Stimulated activated CD4-positive, alpha-beta T cell treated with anti-CD3 and anti-CD28 coated beads, Interleukin-2, amount 100 ng/mL, for 4 hours (primary cell): ENCODE results near the gene ACAP2.
"Not testable (repeated sequence)": the region's sequence is repeated elsewhere in the genome, so short reads cannot be mapped to it uniquely, and the experiment has no call there.

Experiments used
- DNase-seq: peaks from one replicate; pipeline ENCODE4 v3.0.0-alpha.2; 2020; ENCODE audit warnings: low read depth

The ACAP2 gene

DNA sequence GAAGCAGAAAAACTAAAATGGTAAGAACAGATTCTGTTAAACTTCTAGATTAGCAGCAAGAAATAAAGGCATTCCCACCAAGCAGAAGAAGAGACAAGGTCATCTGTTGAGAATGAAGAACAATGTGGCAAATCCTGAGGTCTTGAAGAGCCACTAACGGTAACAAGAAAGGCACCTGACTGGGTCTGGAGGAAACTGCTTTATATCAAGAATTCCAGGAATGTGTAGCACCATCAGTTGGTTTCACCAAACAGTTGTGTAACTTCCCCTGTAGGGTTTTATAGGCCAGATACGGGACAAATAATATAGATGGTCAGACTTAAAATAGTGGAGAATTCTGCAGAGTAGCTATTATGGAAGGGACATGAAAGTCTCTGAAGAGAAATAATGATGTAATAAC lies 57.3 kb downstream of the ACAP2 start:
- DNase-seq: no peak

DNA sequence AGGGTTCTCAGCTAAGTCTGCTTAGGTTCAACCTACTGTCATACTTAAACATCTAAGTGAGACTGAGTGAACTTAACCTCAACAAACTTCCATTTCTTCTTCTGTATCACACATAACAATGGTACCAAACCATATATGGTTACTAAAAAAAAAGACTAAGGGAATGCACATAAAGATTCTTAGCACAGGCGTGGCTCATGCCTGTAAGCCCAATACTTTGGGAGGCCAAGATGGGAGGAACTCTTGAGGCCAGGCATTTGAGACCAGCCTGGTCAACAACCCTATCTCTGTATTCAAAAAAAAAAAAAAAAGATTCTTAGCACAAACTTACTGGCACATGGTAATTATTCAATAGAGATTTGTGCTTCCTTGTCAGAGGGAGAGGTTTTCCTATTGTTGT lies 57.9 kb downstream of the ACAP2 start:
- no peak for DNase-seq

DNA sequence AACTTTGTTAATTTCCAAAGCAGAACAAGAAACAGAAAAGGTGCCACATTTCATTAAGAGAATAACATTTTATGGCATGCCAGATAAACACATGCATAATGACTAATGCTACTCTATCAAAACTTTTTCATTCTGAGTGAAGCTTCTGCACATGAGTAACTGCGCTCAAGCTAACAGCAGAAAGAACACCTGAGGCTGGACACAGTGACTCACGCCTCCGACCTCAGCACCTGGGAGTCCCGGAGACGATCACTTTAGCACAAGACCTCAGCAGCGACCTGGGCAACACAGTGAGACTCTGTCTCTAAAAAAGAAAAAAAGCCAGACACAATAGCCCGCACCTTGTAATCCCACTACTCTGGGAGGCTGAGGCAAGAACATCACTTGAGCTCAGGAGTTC lies 70.6 kb downstream of the ACAP2 start:
- DNase-seq: no peak

DNA sequence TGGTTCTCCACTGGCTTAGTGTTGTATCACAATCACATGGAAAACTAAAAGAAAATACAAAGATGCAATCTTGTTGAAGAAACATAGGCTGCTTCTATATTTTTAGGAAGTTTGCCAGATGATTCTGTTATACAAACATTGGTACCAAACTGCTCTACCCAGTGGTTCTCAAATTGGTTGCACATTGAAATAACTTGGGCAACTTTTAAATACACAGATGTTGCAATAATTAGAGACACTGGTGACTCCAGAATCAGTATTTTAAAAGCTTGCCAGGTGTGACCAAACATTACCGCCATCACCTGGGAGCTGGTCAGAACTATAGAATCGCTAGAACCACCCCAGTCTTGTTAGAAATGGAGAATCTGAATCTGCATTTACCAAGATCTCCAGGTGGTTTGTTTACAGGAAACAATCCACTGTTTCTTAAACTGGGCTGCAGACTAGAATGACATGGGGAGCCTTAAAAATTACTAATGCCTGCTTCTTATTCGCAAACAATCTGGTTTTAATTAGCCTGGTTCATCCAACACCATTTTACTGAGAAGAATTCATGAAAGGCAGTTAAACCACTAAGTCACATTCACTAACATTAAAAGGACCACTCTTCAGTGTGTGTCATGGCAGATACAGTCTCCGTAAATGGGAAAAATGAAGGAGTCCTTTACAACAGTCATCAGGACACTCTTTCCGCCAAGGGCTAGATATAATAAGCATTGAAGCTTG lies 76.5 kb downstream of the ACAP2 start:
- no peak for DNase-seq

DNA sequence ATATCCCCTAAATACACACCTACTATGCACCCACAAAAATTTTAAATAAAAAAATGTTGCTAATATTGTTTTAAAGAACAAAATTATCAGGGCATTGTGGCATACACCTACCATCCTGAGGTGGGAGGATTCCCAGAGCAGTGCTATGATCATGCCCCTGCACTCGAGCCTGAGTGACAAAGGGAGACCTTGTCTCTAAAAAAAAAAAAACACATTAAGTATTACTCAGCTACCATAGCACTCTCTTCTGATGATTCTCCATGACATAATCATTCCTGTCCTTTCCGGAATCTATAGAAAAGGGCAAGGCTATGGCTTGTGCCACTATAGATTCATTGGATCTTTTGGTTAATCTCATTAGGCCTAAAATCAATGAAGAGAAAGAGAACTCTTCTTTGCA lies 77.4 kb downstream of the ACAP2 start:
- no peak for DNase-seq

DNA sequence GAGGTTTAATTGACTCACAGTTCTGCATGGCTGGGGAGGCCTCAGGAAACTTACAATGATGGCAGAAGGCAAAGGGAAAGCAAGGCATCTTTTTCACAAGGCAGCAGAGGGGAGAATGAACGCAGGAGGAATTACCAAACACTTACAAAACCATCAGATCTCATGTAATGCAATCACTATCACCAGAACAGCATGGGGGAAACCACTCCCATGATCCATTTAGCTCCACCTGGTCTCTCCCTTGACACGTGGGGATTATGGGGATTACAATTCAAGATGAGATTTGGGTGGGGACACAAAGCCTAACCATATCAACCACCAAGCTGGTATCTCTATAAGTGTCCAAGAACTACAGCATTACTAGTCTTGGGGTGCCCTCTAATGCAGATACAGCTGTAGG lies 85.0 kb downstream of the ACAP2 start:
- DNase-seq: not testable (repeated sequence)

DNA sequence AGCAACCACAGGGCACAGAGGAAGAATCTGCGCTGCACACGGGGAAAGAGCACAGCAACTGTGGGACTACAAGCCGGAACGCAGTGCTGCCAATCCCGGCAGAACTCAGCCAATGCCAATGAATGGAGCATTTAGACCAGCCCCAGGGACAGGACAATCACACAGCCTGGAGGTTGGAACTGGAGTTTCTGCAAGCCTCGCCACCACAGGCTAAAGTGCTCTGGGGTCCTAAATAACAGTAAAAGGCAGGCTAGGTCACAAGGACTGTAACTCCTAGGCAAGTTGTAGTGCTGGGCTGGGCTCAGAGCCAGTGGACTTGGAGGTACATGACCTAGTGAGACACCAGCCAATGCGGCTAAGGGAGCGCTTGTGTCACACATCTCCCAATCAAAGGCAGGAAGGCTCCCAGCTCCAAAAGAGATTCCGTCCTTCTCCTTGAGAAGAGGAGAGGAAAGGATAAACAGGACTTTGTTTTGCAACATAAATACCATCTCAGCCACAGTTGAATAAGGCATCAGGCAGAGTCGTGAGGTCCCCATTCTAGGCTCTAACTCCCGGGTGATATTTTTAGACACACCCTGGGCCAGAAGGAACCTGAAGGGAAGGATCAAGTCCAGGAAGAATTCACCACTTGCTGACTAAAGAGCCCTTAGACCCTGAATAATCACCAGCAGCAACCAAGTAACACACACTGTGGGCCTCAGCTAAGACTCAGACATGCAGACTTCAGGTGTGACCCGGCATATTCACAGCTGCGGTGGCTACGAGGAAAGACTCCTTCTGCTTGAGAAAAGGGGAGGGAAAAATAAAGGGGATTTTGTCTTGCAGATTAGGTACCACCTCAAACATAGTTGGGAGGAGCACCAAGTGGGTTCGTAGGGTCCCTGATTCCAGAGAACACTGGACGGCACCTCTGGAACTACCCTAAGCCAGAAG lies 86.4 kb downstream of the ACAP2 start:
- no peak for DNase-seq

DNA sequence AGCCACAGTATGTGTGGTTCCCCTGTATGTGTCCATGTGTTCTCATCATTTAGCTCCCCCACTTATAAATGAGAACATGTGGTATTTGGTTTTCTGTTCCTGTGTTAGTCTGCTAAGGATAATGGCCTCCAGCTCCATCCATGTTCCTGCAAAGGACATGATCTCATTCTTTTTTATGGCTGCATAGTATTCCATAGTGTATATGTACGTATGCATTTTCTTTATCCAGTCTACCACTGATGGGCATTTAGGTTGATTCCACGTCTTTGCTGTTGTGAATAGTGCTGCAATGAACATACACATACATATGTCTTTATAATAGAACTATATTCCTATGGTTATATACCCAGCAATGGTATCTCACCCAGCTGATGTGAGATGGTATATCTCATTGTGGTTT lies 88.8 kb downstream of the ACAP2 start:
- not testable (repeated sequence) for DNase-seq

DNA sequence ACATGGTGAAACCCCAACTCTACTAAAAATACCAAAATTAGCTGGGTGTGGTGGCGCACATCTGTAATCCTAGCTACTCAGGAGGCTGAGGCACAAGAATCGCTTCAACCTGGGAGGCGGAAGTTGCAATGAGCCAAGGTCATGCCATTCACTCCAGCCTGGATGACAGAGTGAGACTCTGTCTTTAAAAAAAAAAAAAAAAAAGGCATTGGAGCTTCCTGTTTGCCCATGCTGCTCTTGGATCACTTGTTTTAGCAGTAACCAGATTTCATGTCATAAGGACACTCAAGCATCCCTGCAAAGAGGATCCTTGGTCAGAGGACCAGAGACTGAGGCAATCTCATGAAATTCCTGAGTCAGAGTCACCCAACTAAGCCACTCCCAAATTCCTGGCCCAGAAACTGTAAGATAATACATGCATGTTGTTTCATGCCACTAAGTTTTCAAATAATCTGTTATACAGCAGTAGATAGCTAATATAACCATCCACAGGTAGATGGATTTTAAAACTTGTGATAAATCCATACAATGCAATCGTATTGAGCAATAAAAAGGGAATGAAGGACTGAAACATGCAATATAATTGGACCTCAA lies 89.8 kb downstream of the ACAP2 start:
- no peak for DNase-seq

DNA sequence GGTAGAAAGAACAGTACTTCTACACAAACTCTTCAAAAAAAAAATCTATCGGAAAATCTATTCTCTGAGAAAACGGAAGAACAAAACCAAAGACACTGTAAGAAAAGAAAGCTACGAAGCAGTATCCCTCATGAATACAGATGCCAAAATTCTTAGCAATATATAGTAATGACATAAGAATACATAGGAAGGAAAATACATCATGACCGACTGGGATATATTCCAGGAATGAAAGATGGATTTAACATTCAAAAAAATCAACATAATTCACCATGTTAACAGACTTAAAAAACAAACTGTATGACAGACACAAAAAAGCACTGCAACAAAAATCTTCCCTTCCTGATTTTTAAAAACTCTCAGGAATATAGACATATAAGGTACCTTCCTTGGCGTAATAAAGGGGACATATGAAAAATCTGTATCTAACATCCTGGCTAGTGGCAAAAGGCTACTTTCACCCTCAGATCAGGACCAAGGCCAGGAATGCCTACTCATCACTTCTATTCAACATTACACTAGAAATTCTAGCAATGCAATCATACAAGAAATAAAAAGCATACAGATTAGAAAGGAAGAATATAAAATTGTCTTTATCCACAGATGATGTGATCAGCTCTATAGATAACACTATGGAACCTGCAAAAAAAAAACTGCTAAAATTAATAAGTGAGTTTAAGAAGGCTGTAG lies 94.2 kb downstream of the ACAP2 start:
- DNase-seq: no peak

DNA sequence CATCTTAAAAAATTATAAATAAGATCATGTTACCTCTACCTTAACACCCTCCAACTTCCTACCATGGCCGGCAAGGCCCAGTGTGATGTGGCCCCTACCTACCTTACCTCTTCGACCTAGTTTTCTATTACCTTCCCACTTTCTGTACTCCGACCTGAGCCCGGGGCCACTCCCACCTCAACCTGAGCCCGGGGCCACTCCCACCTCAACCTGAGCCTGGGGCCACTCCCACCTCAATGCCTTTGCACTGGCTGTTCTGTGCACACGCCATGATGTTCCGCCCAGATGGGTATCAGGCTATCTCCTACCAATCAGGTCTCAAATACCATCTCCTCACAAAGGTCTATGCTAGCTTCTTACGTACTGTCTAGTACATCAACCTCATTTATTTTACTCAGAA lies 105.1 kb downstream of the ACAP2 start:
- no peak for DNase-seq

DNA sequence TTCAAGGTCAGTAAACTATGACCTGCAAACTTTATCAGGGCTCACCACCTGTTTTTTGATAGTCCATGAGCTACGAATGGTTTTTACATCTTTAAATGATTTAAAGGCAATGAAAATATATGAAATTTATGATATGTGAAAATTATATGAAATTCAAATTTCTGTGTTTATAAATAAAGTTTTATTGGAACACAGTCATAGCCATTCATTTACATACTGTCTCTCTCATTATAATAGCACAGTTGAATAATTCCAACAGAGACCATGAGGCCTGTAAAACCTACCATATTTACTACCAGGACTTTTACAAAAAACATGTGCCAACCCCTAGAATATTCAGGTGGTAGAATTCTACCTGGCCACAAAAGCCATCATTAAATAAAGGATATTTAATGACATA lies 107.9 kb downstream of the ACAP2 start:
- no peak for DNase-seq

DNA sequence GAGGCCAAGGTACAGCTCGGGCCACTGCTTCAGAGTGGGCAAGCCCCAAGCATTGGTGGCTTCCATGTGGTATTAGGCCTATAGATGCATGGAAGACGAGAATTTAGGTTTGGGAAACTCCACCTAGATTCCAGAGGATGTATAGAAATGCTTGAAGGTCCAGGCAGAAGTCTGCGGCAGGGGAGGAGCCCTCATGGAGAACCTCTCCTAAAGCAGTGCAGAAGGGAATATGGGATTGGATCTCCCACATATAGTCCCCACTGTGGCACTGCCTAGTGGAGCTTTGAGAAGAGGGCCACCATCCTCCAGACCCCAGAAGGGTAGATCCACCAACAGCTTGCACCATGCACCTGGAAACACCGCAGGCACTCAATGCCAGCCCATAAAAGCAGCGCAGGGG lies 123.8 kb downstream of the ACAP2 start:
- no peak for DNase-seq

DNA sequence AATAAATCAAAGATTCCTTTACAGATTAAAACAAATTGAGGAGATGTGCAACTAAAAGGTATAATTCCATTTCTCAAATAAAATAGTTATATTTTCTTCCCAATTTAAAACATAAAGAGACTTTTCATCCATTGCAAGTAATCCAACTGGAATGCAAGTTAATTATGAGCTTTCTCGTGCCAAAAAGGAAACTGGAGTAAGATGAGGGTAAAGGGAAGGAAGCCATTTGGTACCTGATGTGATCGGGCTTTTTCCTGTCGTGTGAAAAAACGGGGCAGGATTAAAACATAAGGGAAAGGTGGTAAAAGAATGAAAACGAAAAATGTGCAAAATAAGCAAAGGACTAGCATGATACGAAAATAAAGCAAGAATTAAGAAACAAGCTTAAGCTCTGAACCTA lies 130.1 kb downstream of the ACAP2 start:
- DNase-seq: no peak

DNA sequence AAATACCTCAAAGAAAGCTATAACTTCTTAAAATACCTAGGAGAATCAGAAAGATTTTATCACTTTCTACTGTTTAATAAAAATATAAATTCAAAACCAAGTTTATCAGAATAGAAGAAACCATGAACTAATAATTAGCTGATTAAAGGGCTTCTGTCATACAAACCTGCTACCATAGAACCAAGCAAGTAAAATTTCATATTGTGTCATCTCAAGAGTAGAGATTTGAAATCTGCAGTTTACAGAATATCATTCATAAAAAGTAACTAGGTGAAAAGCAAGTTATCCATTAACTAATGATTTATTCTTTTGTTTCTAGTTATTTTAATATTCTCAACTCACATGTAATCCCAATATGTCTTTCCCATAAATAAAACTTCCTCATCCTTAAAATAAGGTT lies 135.1 kb downstream of the ACAP2 start:
- DNase-seq: no peak

DNA sequence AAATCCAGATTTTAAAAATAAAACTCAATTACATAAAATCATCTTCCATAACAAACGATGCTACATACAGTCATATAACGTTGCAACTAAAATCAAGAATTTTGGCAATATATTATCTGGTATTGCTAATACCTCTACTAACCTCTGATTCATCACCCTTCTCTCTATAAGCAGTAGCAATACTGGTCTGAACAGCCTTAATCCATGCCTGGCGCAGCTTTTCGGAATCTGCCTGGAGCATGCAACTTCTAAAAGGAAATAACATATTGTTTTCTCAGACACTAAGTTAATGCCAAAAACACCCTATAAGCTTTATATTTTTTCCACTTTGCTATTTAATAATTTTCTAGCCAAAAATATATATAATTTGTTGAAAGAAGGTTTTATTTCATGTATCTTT lies 136.5 kb downstream of the ACAP2 start:
- no peak for DNase-seq

DNA sequence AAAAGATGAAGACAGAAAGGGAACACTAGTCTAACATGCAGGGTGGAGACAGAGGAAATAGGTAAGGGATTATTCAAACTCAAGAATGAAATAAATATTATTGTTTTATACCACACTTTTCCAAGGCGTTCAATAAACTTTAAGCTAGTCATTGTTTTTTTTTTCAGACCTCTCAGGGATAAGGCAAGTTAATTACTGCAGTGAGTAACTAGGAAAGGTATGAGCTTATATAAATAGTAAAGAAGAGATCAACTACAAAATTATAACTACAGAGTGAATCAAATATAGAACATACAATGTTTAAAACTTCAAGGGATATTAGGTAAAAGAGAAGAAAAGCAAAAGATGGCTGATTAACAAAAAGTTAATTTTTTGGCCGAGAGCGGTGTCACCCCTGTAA lies 140.4 kb downstream of the ACAP2 start:
- no peak for DNase-seq

DNA sequence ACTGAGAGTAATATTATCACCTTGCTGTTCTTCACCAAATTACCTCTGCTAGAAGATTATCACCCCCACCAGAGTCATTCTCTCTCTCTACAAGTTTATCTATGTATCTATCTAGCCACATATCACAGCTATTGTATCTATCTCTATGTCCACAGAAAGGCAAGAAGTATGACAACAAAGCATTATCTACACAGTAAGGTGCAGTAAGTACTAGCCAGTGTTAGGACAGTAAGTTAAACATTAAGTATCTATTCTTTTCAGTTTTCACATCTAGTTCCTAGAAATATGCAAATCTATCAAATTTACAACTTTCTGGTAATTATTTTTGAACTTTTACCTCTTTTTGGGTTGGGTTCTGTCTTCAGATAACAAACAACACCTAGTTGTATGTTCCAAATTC lies 145.4 kb downstream of the ACAP2 start:
- DNase-seq: no peak

DNA sequence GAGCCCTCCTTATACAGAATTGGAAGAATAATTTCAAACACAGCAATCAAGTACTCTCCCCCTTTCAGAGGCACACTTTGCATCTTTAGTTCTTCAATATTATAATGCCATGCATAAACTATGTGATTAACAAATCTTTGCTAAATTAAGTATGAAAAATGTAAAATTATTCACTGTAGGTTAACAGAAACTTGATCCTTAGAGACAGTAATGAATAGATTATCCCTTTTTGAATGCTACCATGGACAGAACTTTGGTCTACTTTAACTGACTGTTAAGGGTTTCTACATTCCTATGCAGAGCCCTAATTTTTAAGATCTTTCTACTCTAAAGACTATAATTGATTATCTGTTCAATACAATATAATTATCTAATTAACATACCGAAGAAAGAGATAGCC lies 146.2 kb downstream of the ACAP2 start:
- DNase-seq: no peak

DNA sequence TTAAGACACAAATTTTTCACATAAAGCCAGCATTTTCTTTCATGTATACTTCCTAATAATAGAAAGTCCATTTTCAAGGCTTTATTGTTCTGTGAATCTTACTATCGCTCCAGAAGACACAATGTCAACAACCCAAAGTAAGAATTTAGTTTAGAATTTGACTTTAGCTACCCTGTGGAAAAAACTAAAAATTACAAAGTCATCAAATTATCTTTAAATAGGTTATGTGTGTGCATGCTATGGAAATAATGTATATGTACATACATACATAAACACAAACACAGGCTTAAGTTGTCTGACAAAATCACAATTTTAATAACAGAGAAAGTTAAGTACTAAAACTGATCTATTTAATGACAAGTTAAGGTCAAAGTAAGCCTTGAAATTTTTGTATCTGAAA lies 151.7 kb downstream of the ACAP2 start:
- no peak for DNase-seq

DNA sequence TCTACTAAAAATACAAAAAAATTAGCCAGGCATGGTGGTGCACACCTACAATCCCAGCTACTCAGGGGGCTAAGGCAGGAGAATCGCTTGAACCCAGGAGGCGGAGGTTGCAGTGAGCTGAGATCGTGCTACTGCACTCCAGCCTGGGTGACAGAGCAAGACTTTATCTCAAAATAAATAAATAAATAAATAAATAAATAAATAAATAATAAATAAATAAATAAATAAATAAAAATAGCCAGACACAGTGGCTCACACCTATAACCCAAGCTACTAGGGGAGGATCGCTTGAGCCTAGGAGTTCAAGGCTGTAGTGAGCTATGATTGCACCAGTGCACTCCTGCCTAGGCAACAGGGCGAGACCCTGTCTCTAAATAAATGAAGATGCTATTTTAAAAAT lies 152.2 kb downstream of the ACAP2 start:
- DNase-seq: not testable (repeated sequence)

DNA sequence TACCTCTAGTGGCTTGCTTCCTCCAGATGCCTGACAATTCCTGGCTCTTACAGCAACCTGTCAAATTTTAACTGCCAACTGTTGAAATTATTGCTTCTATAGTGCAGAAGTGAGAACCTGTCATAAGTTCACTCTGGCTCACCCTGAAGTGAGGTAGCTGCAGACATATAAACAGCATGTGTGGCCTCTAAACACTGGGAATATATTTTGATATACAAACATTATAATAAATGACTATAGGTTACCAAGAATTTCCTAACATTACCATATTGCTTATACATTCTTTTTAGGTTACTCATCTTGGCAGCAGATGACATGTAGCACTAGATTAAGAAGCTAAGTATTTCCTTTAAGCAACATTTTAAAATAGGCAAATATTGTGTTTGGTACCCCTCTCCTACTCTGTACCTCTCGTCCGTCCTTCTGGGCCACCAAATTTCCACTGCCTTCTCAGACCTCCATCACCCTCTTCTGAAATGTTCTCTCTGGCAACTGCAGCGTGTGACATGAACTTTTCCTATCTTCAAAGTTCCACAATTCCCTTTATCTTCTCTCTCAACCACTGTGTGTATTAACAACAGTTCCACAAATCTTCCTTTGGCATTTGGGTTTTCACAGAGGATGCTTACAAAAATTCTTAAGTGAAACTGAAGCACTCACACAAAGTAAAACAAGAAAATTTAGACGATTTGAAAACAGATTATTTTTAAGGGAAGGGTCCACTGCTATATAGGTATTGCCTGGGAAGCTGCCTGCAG lies 156.5 kb downstream of the ACAP2 start:
- no peak for DNase-seq
